Measurements from ENCODE around the gene MAOB.

MAOB gene

DNA sequence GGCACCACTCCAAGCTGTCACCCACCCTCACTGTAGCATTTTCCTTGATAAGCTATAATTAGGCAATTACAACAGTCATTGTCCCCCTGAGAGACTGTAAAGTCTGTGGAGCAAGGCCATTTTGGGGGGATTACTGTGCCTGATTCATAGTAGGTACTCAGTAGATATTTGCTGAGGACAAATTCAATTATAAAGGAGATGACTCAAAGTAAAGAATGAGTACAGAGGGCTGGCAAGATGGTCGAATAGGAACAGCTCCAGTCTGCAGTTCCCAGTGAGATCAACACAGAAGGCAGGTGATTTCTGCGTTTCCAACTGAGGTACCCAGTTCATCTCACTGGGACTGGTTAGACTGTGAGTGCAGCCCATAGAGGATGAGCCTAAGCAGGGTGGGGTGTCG lies 42.0 kb downstream of the MAOB start:
- TF ChIP-seq, protein P1, sequence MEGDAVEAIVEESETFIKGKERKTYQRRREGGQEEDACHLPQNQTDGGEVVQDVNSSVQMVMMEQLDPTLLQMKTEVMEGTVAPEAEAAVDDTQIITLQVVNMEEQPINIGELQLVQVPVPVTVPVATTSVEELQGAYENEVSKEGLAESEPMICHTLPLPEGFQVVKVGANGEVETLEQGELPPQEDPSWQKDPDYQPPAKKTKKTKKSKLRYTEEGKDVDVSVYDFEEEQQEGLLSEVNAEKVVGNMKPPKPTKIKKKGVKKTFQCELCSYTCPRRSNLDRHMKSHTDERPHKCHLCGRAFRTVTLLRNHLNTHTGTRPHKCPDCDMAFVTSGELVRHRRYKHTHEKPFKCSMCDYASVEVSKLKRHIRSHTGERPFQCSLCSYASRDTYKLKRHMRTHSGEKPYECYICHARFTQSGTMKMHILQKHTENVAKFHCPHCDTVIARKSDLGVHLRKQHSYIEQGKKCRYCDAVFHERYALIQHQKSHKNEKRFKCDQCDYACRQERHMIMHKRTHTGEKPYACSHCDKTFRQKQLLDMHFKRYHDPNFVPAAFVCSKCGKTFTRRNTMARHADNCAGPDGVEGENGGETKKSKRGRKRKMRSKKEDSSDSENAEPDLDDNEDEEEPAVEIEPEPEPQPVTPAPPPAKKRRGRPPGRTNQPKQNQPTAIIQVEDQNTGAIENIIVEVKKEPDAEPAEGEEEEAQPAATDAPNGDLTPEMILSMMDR (conservative IDR thresholded peaks at IDR 0.05; ENCODE audit: low read length): no peak
- DNase-seq (ENCODE audit: low read depth): no peak
- H3K4me3 ChIP-seq (ENCODE audit: low read length): no peak overlapping the region

DNA sequence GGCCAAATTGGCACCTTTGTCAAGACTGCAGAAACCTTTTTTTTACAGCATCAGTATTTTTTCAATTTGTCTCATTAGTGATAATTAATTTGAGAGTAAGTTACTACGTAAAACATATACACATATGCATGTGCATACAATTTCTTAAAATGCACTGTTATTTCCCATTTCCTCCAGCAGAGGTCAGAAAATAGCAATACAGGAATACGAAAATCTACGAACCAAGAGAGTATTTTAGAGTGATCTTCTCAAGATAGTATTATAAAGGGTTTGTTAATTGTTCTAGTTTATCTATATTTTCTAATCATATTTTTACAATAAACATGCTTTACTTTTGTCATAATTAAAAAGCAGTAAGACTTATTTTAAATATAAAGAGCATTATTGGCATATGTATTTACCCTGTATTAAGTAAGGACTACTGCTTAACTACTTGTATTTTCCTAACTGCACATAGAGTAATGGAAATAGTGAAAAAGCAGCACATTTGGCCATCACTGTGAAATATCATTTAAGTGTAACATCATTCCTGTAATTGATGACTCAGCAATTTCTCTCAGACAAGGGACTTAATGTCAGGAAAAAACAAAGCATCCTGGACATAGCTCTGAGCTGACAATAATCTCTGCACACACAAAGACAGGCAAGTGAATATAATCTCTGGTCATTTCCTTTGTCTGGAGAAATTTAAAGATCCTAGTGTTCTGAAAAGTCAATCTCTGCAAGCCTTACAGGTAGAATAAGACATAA lies 45.6 kb downstream of the MAOB start:
- TF ChIP-seq, protein P1 (conservative IDR thresholded peaks at IDR 0.05; ENCODE audit: low read length): peak; percentile 60
- DNase-seq (ENCODE audit: low read depth): peak; percentile 8

DNA sequence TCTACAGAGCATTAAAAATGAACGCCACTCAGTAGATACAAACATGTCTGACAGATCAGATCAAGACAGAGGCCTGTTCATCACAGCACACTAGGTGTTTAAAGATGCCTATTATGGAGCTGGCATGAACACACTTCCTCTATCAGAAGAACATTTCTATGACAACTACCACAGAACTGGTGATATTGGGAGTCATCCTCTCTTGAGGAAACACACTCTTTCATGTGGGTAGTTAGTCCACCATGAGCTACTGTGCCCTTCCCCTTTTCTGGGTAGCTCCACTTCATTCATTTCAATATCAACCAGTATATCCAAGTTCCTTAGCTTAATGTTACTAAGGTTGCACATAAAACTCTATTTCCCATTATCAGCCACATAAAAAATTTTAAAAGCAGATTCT lies 46.7 kb downstream of the MAOB start:
- DNase-seq (ENCODE audit: low read depth): no peak
- TF ChIP-seq, protein P1 (conservative IDR thresholded peaks at IDR 0.05; ENCODE audit: low read length): no peak
- H3K4me3 ChIP-seq (ENCODE audit: low read length): no peak overlapping the region

More for the DNA sequence above, 45.6 kb downstream of the MAOB start:
- no peak overlapping the region for H3K4me3 ChIP-seq (ENCODE audit: low read length)

DNA sequence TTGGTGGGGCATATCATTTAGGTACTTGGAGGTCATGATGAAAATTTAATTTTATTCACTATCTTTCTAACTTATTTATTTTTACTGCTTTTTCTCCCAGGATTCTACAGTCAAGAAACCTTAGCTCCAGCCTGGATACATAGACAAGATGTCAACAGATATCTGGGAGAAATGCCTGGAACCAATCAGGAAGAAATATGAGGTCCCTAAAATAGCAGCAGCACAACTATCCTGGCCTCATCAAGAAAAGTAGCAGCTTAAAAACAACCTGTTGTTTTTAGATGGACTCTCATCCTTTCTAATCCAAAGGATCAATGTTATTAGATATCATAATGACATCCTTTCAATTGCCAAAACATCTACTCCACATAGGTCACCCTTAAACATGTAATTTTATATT lies 54.5 kb downstream of the MAOB start:
- H3K4me3 ChIP-seq (ENCODE audit: low read length): no peak overlapping the region
- TF ChIP-seq, protein P1 (conservative IDR thresholded peaks at IDR 0.05; ENCODE audit: low read length): no peak
- DNase-seq (ENCODE audit: low read depth): no peak

DNA sequence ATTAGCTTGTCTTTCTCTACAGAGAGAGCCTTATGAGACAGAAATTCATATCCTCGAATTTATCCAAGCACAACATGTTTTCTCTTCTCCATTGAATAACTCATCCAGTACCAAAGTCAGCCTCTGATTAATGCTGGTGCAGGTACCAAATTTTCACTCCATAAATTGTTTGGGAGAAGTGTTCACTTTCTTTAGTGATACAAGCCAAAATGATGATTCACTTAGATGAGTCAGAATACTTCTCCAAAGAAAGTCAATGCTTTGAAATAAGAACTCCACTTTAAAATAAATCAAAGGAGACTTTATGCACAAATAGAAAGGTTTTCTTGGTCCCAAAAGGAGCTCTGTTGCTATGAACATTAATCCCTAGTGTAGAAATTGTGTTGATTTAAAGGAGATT lies 60.2 kb downstream of the MAOB start:
- no peak overlapping the region for H3K4me3 ChIP-seq (ENCODE audit: low read length)
- TF ChIP-seq, protein P1 (conservative IDR thresholded peaks at IDR 0.05; ENCODE audit: low read length): no peak
- DNase-seq (ENCODE audit: low read depth): no peak

DNA sequence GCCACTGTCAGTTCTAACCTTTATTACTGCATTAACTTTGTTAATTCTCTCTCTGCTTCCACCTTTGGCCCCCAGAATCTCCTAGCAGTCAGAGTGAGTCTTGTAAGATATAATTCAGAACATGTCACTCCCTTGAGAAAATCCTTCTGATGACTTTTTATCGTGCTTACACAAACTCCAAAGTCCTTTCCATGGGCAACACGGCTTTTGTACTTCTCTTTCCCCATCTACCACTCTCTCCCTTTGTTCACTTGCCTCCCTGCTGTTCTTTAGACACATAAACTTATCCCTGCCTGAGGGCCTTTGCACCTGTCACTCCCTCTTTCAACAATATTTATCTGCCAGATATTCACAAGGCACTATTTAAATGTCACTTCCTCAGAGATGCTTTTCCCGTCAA lies 64.8 kb downstream of the MAOB start:
- DNase-seq (ENCODE audit: low read depth): no peak
- TF ChIP-seq, protein P1 (conservative IDR thresholded peaks at IDR 0.05; ENCODE audit: low read length): no peak
- no peak overlapping the region for H3K4me3 ChIP-seq (ENCODE audit: low read length)

DNA sequence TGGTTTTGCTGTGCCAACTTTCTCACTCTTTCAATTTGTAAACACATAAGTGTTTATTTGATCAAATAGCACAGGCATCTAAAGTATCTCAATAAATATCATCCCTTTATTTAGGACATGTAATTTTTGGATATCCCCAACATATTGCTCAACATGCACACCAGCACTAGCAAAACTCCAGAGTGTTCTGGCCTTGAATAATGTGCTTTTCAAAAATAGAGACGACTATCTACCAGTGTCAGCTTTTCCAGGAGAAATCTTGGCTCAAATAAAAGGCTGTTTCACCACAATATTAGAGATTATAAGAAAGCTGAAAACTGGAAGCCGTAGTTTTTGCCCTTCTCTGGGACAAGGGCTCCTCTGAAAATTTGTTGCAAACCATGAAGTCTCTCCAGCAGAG lies 67.0 kb downstream of the MAOB start:
- TF ChIP-seq, protein P1 (conservative IDR thresholded peaks at IDR 0.05; ENCODE audit: low read length): no peak
- H3K4me3 ChIP-seq (ENCODE audit: low read length): no peak overlapping the region
- no peak for DNase-seq (ENCODE audit: low read depth)

Measured in AG10803 (cell line).